HG03439 (cell line): ENCODE results near the gene NAA15.
"Not testable (repeated sequence)": the region's sequence is repeated elsewhere in the genome, so short reads cannot be mapped to it uniquely, and the experiment has no call there.

Experiments used
- ATAC-seq: cut with Tn5 transposase; IDR thresholded peaks from one replicate; pipeline ENCODE4 v1.9.1; 2021; ENCODE audit warnings: mild to moderate bottlenecking, moderate library complexity; ENCODE audit not compliant: unreplicated experiment

Gene NAA15

GRCh38 chr4:139337612-139338011 lies 36.3 kb downstream of the NAA15 start:
- ATAC-seq = no peak

- no peak for ATAC-seq
Observed at GRCh38 chr4:139361301-139361700, 60.0 kb downstream of the NAA15 start.

- no peak for ATAC-seq
Observed at GRCh38 chr4:139367421-139368090, 66.3 kb downstream of the NAA15 start.

- no peak for ATAC-seq
Observed at GRCh38 chr4:139368998-139369397, 67.7 kb downstream of the NAA15 start.

GRCh38 chr4:139374251-139374650 lies 72.9 kb downstream of the NAA15 start:
- ATAC-seq = no peak

GRCh38 chr4:139386421-139386820 lies 85.1 kb downstream of the NAA15 start:
- ATAC-seq = no peak

- no peak for ATAC-seq
Observed at GRCh38 chr4:139389102-139389501, 87.8 kb downstream of the NAA15 start.

- no peak for ATAC-seq
Observed at GRCh38 chr4:139389991-139390390, 88.7 kb downstream of the NAA15 start.

GRCh38 chr4:139391731-139392130 lies 90.4 kb downstream of the NAA15 start:
- no peak for ATAC-seq

- ATAC-seq = no peak
Observed at GRCh38 chr4:139392797-139393196, 91.5 kb downstream of the NAA15 start.

- no peak for ATAC-seq
Observed at GRCh38 chr4:139401368-139401767, 100.1 kb downstream of the NAA15 start.

- ATAC-seq = no peak
Observed at GRCh38 chr4:139402436-139402835, 101.1 kb downstream of the NAA15 start.

- no peak for ATAC-seq
Observed at GRCh38 chr4:139403462-139403861, 102.2 kb downstream of the NAA15 start.

- ATAC-seq = no peak
Observed at GRCh38 chr4:139410312-139410711, 109.0 kb downstream of the NAA15 start.

- not testable (repeated sequence) for ATAC-seq
Observed at GRCh38 chr4:139414671-139415210, 113.4 kb downstream of the NAA15 start.

GRCh38 chr4:139416073-139416673 lies 114.9 kb downstream of the NAA15 start:
- ATAC-seq = no peak

GRCh38 chr4:139419388-139419914 lies 118.1 kb downstream of the NAA15 start:
- ATAC-seq = peak; percentile 74

- no peak for ATAC-seq
Observed at GRCh38 chr4:139420652-139421051, 119.3 kb downstream of the NAA15 start.

- ATAC-seq = no peak
Observed at GRCh38 chr4:139436122-139436521, 134.8 kb downstream of the NAA15 start.

- no peak for ATAC-seq
Observed at GRCh38 chr4:139438141-139438540, 136.8 kb downstream of the NAA15 start.

GRCh38 chr4:139441029-139441428 lies 139.7 kb downstream of the NAA15 start:
- no peak for ATAC-seq

- no peak for ATAC-seq
Observed at GRCh38 chr4:139443661-139444060, 142.4 kb downstream of the NAA15 start.
